ENCODE results near the gene NANP. TPM values are rescaled to one million over a fixed set of nuclear protein-coding genes. Genes with fewer than 3 reads are reported as not detected.
"Not testable (repeated sequence)": the region's sequence is repeated elsewhere in the genome, so short reads cannot be mapped to it uniquely, and the experiment has no call there.

The NANP gene
- total and polyA plus RNA-seq, 4 donors, result 1.6 to 5.6 (median 3.4) TPM

GRCh38 chr20:25602191-25602913 lies 21.5 kb downstream of the NANP start:
- DNase-seq; H3K36me3 ChIP-seq (ENCODE audit: control insufficient read depth in 1 of 2, insufficient read depth in 2 of 2, low read length in 1 of 2); H3K27ac ChIP-seq (ENCODE audit: low read depth in 1 of 2, low read length in 2 of 2); ATAC-seq (ENCODE audit: low FRiP score); intact Hi-C loops (cut with DNase I); H3K9me3 ChIP-seq (ENCODE audit: control insufficient read depth, low read length); H3K4me3 ChIP-seq (ENCODE audit: low read length in 2 of 2); H3K27me3 ChIP-seq (ENCODE audit: control insufficient read depth in 1 of 2, insufficient read depth in 2 of 2, low read length in 1 of 2); H3K4me1 ChIP-seq (ENCODE audit: control insufficient read depth in 1 of 2, insufficient read depth in 2 of 2, low read length in 2 of 2): not testable (repeated sequence)
- WGBS, 2 donors, result 97% methylated on average over 24 to 39 of the region's 39 CpGs

- Histone ChIP-seq H3K4me1 (ENCODE audit: control insufficient read depth in 1 of 2, insufficient read depth in 2 of 2, low read length in 2 of 2) (no peaks in the 10 kb centered on the region), H3K9me3 (ENCODE audit: control insufficient read depth, low read length) (no peaks in the 10 kb centered on the region), H3K27me3 (ENCODE audit: control insufficient read depth in 1 of 2, insufficient read depth in 2 of 2, low read length in 1 of 2) (no peaks in the 10 kb centered on the region), H3K27ac (ENCODE audit: low read depth in 1 of 2, low read length in 2 of 2) (no peak overlapping the region), H3K4me3 (ENCODE audit: low read length in 2 of 2) (no peak overlapping the region), H3K36me3 (ENCODE audit: control insufficient read depth in 1 of 2, insufficient read depth in 2 of 2, low read length in 1 of 2) (no peaks in the 10 kb centered on the region)
- ATAC-seq (ENCODE audit: low FRiP score), result no peak
- intact Hi-C loops (cut with DNase I), result no loop called here
- no peak for DNase-seq
- 58 to 72% methylated on average over 2 of the region's 2 CpGs for WGBS, 2 donors
These were observed 22.2 kb downstream of the NANP start for GRCh38 chr20:25601659-25602058.

GRCh38 chr20:25600632-25601031 lies 23.2 kb downstream of the NANP start:
- H3K27me3 ChIP-seq (ENCODE audit: control insufficient read depth in 1 of 2, insufficient read depth in 2 of 2, low read length in 1 of 2), result no peaks in the 10 kb centered on the region
- intact Hi-C loops (cut with DNase I), result no loop called here
- ATAC-seq (ENCODE audit: low FRiP score), result no peak

GRCh38 chr20:25592135-25592852 lies 31.5 kb downstream of the NANP start:
- WGBS, 2 donors, result 66% methylated on average over 9 of the region's 9 CpGs
- Histone ChIP-seq H3K9me3 (ENCODE audit: control insufficient read depth, low read length) (no peaks in the 10 kb centered on the region), H3K4me3 (ENCODE audit: low read length in 2 of 2) (no peak overlapping the region), H3K27me3 (ENCODE audit: control insufficient read depth in 1 of 2, insufficient read depth in 2 of 2, low read length in 1 of 2) (no peaks in the 10 kb centered on the region), H3K27ac (ENCODE audit: low read depth in 1 of 2, low read length in 2 of 2) (no peak overlapping the region), H3K36me3 (ENCODE audit: control insufficient read depth in 1 of 2, insufficient read depth in 2 of 2, low read length in 1 of 2) (no peaks in the 10 kb centered on the region), H3K4me1 (ENCODE audit: control insufficient read depth in 1 of 2, insufficient read depth in 2 of 2, low read length in 2 of 2) (no peaks in the 10 kb centered on the region)
- DNase-seq, result no peak
- intact Hi-C loops (cut with DNase I), result no loop called here
- no peak for ATAC-seq (ENCODE audit: low FRiP score)

More at GRCh38 chr20:25600632-25601031, 23.2 kb downstream of the NANP start:
- WGBS, 2 donors, result 62 to 70% methylated on average over 10 of the region's 10 CpGs
- H3K4me3 ChIP-seq (ENCODE audit: low read length in 2 of 2), result no peak overlapping the region
- no peak overlapping the region for H3K27ac ChIP-seq (ENCODE audit: low read depth in 1 of 2, low read length in 2 of 2)
- DNase-seq, result no peak
- no peaks in the 10 kb centered on the region for H3K9me3 ChIP-seq (ENCODE audit: control insufficient read depth, low read length)
- H3K36me3 ChIP-seq (ENCODE audit: control insufficient read depth in 1 of 2, insufficient read depth in 2 of 2, low read length in 1 of 2), result no peaks in the 10 kb centered on the region
- no peaks in the 10 kb centered on the region for H3K4me1 ChIP-seq (ENCODE audit: control insufficient read depth in 1 of 2, insufficient read depth in 2 of 2, low read length in 2 of 2)

DNA sequence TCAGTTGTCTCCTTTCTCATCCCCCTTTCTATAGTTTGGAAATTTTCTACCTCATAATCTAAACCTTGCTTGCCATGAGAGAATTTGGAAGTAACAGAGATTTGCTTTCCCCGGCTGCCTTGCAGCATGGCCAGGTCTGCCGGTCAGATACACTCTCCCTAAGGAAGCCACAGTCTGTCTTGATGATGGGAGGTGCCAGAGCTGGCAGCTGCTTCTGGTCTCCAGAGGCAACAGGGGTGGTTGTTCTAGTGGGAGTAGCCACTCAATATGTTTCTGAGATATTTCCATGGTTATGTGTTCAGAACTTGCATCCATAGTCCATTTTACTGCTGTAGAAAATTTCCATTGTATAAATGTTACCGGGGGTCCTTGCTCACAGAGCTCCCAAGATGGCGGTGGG lies 33.0 kb downstream of the NANP start:
- not testable (repeated sequence) for H3K9me3 ChIP-seq (ENCODE audit: control insufficient read depth, low read length); H3K4me3 ChIP-seq (ENCODE audit: low read length in 2 of 2)

GRCh38 chr20:25588491-25588890 lies 35.3 kb downstream of the NANP start:
- DNase-seq (no peak), ATAC-seq (ENCODE audit: low FRiP score) (no peak)
- Histone ChIP-seq H3K4me1 (ENCODE audit: control insufficient read depth in 1 of 2, insufficient read depth in 2 of 2, low read length in 2 of 2) (no peaks in the 10 kb centered on the region), H3K4me3 (ENCODE audit: low read length in 2 of 2) (no peak overlapping the region), H3K27ac (ENCODE audit: low read depth in 1 of 2, low read length in 2 of 2) (no peak overlapping the region), H3K27me3 (ENCODE audit: control insufficient read depth in 1 of 2, insufficient read depth in 2 of 2, low read length in 1 of 2) (no peaks in the 10 kb centered on the region), H3K9me3 (ENCODE audit: control insufficient read depth, low read length) (no peaks in the 10 kb centered on the region), H3K36me3 (ENCODE audit: control insufficient read depth in 1 of 2, insufficient read depth in 2 of 2, low read length in 1 of 2) (no peaks in the 10 kb centered on the region)
- intact Hi-C loops (cut with DNase I), result loop anchor here in 1 of 2 donors (5.0 kb wide), 1 partner anchor 34 kb away; the partner anchor contains the start of gene NANP
- WGBS, 2 donors, result 95 to 96% methylated on average over 7 of the region's 7 CpGs

More for the DNA sequence above, 33.0 kb downstream of the NANP start:
- intact Hi-C loops (cut with DNase I); H3K27me3 ChIP-seq (ENCODE audit: control insufficient read depth in 1 of 2, insufficient read depth in 2 of 2, low read length in 1 of 2); DNase-seq; H3K4me1 ChIP-seq (ENCODE audit: control insufficient read depth in 1 of 2, insufficient read depth in 2 of 2, low read length in 2 of 2); ATAC-seq (ENCODE audit: low FRiP score); H3K27ac ChIP-seq (ENCODE audit: low read depth in 1 of 2, low read length in 2 of 2); H3K36me3 ChIP-seq (ENCODE audit: control insufficient read depth in 1 of 2, insufficient read depth in 2 of 2, low read length in 1 of 2): not testable (repeated sequence)
- 87 to 91% methylated on average over 4 of the region's 4 CpGs for WGBS, 2 donors

GRCh38 chr20:25587536-25587935 lies 36.3 kb downstream of the NANP start:
- no peak for ATAC-seq (ENCODE audit: low FRiP score)
- DNase-seq, result no peak
- WGBS, 2 donors, result 77 to 78% methylated on average over 5 of the region's 5 CpGs
- Histone ChIP-seq H3K9me3 (ENCODE audit: control insufficient read depth, low read length) (no peaks in the 10 kb centered on the region), H3K27me3 (ENCODE audit: control insufficient read depth in 1 of 2, insufficient read depth in 2 of 2, low read length in 1 of 2) (no peaks in the 10 kb centered on the region), H3K36me3 (ENCODE audit: control insufficient read depth in 1 of 2, insufficient read depth in 2 of 2, low read length in 1 of 2) (no peaks in the 10 kb centered on the region), H3K4me1 (ENCODE audit: control insufficient read depth in 1 of 2, insufficient read depth in 2 of 2, low read length in 2 of 2) (no peaks in the 10 kb centered on the region), H3K27ac (ENCODE audit: low read depth in 1 of 2, low read length in 2 of 2) (no peak overlapping the region), H3K4me3 (ENCODE audit: low read length in 2 of 2) (no peak overlapping the region)
- intact Hi-C loops (cut with DNase I), result loop anchor here in 1 of 2 donors (5.0 kb wide), 1 partner anchor 35 kb away; the partner anchor contains the start of gene NANP

GRCh38 chr20:25586877-25587276 lies 36.9 kb downstream of the NANP start:
- no peaks in the 10 kb centered on the region for H3K9me3 ChIP-seq (ENCODE audit: control insufficient read depth, low read length)
- H3K27ac ChIP-seq (ENCODE audit: low read depth in 1 of 2, low read length in 2 of 2), result no peak overlapping the region
- DNase-seq (no peak), ATAC-seq (ENCODE audit: low FRiP score) (no peak)
- WGBS, 2 donors, result 80 to 82% methylated on average over 11 of the region's 11 CpGs
- no peak overlapping the region for H3K4me3 ChIP-seq (ENCODE audit: low read length in 2 of 2)
- H3K27me3 ChIP-seq (ENCODE audit: control insufficient read depth in 1 of 2, insufficient read depth in 2 of 2, low read length in 1 of 2), result no peaks in the 10 kb centered on the region
- no peaks in the 10 kb centered on the region for H3K4me1 ChIP-seq (ENCODE audit: control insufficient read depth in 1 of 2, insufficient read depth in 2 of 2, low read length in 2 of 2)
- intact Hi-C loops (cut with DNase I), result loop anchor here in 1 of 2 donors (5.0 kb wide), 1 partner anchor 35 kb away; the partner anchor contains the start of gene NANP
- no peaks in the 10 kb centered on the region for H3K36me3 ChIP-seq (ENCODE audit: control insufficient read depth in 1 of 2, insufficient read depth in 2 of 2, low read length in 1 of 2)
